Suprapubic skin (tissue), 4 donors: Measurements from ENCODE around the gene CCDC184. TPM values are rescaled to one million over a fixed set of nuclear protein-coding genes. Genes with fewer than 3 reads are reported as not detected.

Source experiments
- DNase-seq, 2 donors: peaks; one replicate each; pipeline ENCODE4 v3.0.0-alpha.2; 2019; ENCODE audit warnings: low spot score in 2 of 2
- H3K27ac ChIP-seq: fragments of 200-600 bp; sonication (generic); one replicate; pipeline ENCODE4 v1.5.1; 2019
- H3K27me3 ChIP-seq: fragments of 200-600 bp; sonication (generic); one replicate; pipeline ENCODE4 v1.5.1; 2019
- H3K36me3 ChIP-seq: fragments of 200-600 bp; sonication (generic); one replicate; pipeline ENCODE4 v1.5.1; 2019
- H3K4me1 ChIP-seq: fragments of 200-600 bp; sonication (generic); one replicate; pipeline ENCODE4 v1.5.1; 2019
- H3K4me3 ChIP-seq: fragments of 200-600 bp; sonication (generic); one replicate; pipeline ENCODE4 v1.5.1; 2019; ENCODE audit warnings: mild to moderate bottlenecking
- H3K9me3 ChIP-seq: fragments of 200-600 bp; sonication (generic); one replicate; pipeline ENCODE4 v1.5.1; 2019
- EP300 ChIP-seq: sonication (generic); formaldehyde crosslinking; IDR thresholded peaks from one replicate; pipeline ENCODE4 v1.6.1; 2017; ENCODE audit warnings: antibody characterized with exemption
- POLR2A ChIP-seq, 2 donors: fragments of 450-650 bp; IDR thresholded peaks; one replicate each; pipeline ENCODE4 v1.6.1; 2017; ENCODE audit warnings: antibody characterized with exemption in 2 of 2, mild to moderate bottlenecking in 2 of 2, moderate library complexity in 2 of 2
- POLR2AphosphoS5 ChIP-seq, 3 donors: sonication (generic); formaldehyde crosslinking; IDR thresholded peaks; one replicate each; pipeline ENCODE4 v1.6.1; 2017; ENCODE audit warnings: antibody characterized with exemption in 3 of 3
- WGBS: methylation state at CpG from one replicate; pipeline ENCODE4 v1.1.5; 2018; 5-methylcytosine and 5-hydroxymethylcytosine counted together
- total RNA-seq, 4 donors: library from RNA; depleted of rRNA; stranded (reverse); fragments of >200 nt; gene quantifications; one replicate each; pipeline ENCODE4 v1.1.0, GENCODE V29; 2016
- TF ChIP-seq, protein P1 (sequence below), 2 donors: fragments of 200-600 bp in 1 of 2; fragments of 450-650 bp in 1 of 2; sonication (generic) in 1 of 2; IDR thresholded peaks; one replicate each; pipeline ENCODE4 v1.5.1; 2016 to 2019; ENCODE audit warnings: antibody characterized with exemption in 2 of 2, mild to moderate bottlenecking in 1 of 2, moderate library complexity in 1 of 2

The CCDC184 gene
- total RNA-seq, 4 donors from 2014 or later, result 0.19 to 0.83 (median 0.60) TPM

DNA sequence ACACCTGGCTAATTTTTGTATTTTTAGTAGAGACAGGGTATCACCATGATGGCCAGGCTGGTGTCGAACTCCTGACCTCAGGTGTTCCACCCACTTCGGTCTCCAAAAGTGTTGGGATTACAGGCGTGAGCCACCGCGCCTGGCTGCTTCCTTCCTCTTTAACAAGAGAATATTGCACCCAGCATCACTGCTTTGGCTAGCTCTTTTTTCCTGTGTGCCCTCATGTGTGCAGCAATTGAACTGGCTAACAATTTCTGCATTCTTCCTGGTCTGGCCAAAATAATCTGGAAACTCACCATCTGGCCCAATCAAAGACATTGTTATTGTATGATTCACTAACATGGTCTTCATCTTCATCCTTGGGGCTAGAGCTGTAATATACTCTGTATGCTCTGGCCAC lies 23.4 kb upstream of the CCDC184 start:
- Histone ChIP-seq H3K27ac (no peak overlapping the region), H3K36me3 (no peaks in the 10 kb centered on the region), H3K9me3 (no peaks in the 10 kb centered on the region), H3K4me3 (no peak overlapping the region), H3K4me1 (peaks cover 14% of the 10 kb centered on the region), H3K27me3 (no peaks in the 10 kb centered on the region)
- 64% methylated on average over 5 of the region's 5 CpGs for WGBS
- no peak for TF ChIP-seq POLR2A (IDR thresholded peaks at IDR 0.05)
- no peak for TF ChIP-seq POLR2AphosphoS5 (IDR thresholded peaks at IDR 0.05)
- no peak for TF ChIP-seq EP300
- TF ChIP-seq, protein P1, sequence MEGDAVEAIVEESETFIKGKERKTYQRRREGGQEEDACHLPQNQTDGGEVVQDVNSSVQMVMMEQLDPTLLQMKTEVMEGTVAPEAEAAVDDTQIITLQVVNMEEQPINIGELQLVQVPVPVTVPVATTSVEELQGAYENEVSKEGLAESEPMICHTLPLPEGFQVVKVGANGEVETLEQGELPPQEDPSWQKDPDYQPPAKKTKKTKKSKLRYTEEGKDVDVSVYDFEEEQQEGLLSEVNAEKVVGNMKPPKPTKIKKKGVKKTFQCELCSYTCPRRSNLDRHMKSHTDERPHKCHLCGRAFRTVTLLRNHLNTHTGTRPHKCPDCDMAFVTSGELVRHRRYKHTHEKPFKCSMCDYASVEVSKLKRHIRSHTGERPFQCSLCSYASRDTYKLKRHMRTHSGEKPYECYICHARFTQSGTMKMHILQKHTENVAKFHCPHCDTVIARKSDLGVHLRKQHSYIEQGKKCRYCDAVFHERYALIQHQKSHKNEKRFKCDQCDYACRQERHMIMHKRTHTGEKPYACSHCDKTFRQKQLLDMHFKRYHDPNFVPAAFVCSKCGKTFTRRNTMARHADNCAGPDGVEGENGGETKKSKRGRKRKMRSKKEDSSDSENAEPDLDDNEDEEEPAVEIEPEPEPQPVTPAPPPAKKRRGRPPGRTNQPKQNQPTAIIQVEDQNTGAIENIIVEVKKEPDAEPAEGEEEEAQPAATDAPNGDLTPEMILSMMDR (IDR thresholded peaks at IDR 0.05), result no peak
- no peak for DNase-seq

DNA sequence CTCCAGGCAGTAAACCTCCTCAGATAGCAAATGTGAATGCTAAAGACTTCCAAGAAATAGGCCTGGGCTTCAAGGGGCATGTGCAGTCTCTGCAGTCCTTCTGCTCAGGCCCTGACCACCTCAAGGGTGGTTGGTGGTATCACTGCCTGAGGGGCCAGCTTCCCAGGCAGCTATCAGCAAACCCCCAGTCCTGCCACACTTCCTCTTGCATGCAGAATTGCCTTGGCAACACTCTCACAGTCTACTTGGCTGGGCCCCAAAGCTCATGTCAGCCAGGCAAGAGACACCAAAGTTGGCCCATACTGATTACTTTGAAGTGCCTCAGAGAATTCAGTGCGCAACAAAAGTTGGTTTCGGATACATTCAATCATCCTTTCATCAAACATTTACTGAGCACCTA lies 22.6 kb upstream of the CCDC184 start:
- no peak for DNase-seq
- WGBS, result 50% methylated on average over 2 of the region's 2 CpGs
- H3K4me3 ChIP-seq, result no peak overlapping the region

DNA sequence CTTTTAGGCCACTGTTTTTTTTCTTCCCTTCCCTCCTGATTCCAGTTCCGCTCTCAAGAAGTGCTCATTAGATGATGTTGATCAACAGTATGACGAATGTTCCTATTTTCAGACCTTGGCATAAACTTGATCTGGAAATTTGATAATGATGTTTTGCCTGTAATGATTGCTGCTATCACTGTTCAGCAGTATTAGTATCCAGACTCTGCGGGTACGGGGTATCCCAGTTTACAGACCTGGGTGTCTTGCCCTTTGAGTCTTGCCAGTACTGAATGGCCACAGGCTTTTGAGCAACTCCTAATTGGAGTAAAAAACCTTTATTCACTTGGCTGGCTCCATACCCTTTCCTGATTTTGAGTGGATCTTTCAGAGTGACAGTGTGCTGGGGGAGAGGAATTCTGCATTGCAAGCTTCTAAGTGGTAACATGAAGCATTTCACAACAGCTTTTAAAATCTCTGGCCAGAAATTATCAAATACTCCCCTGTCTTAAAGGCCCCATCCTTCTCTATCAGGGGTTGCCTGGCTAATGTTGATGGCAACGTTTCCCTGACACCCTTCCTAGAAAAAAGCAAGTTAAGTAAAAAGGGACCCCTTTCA lies 20.2 kb upstream of the CCDC184 start:
- DNase-seq, result no peak
- no peaks in the 10 kb centered on the region for H3K36me3 ChIP-seq
- no peak overlapping the region for H3K27ac ChIP-seq
- H3K9me3 ChIP-seq, result no peaks in the 10 kb centered on the region
- TF ChIP-seq, protein P1 (IDR thresholded peaks at IDR 0.05), result no peak
- TF ChIP-seq POLR2AphosphoS5 (IDR thresholded peaks at IDR 0.05) (no peak), EP300 (no peak), POLR2A (IDR thresholded peaks at IDR 0.05) (no peak)
- H3K4me1 ChIP-seq, result no peaks in the 10 kb centered on the region
- peaks cover 8% of the 10 kb centered on the region for H3K27me3 ChIP-seq
- no peak overlapping the region for H3K4me3 ChIP-seq
- 77% methylated on average over 5 of the region's 5 CpGs for WGBS

More for the DNA sequence above, 22.6 kb upstream of the CCDC184 start:
- no peak for TF ChIP-seq EP300
- no peak for TF ChIP-seq POLR2AphosphoS5 (IDR thresholded peaks at IDR 0.05)
- TF ChIP-seq, protein P1 (IDR thresholded peaks at IDR 0.05), result no peak
- TF ChIP-seq POLR2A (IDR thresholded peaks at IDR 0.05), result no peak
- no peaks in the 10 kb centered on the region for H3K9me3 ChIP-seq
- peaks cover 14% of the 10 kb centered on the region for H3K4me1 ChIP-seq
- no peaks in the 10 kb centered on the region for H3K36me3 ChIP-seq
- no peaks in the 10 kb centered on the region for H3K27me3 ChIP-seq
- H3K27ac ChIP-seq, result no peak overlapping the region

DNA sequence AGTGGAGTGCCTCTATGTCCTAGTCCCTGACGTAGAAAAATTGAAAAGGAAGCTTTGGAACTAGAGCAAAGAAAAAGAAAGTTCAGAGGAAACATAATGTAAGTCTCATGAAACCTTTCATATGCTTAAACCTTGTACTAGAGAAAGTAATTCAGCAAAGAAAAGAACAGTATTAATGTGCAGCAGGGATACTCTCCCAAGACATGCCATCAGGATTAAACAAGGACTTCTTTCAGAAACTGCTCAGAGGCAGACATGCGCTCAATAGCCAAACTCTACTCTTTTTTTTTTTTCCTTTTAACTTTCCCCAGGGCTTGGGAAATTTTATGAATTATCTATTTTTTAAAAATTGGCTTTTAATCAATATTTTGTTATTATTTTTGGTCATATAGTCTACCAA lies 19.0 kb upstream of the CCDC184 start:
- Histone ChIP-seq H3K36me3 (no peaks in the 10 kb centered on the region), H3K27ac (no peak overlapping the region), H3K4me3 (no peak overlapping the region), H3K9me3 (no peaks in the 10 kb centered on the region), H3K27me3 (peaks cover 8% of the 10 kb centered on the region), H3K4me1 (no peaks in the 10 kb centered on the region)
- no peak for DNase-seq
- TF ChIP-seq EP300 (no peak), POLR2AphosphoS5 (IDR thresholded peaks at IDR 0.05) (no peak), POLR2A (IDR thresholded peaks at IDR 0.05) (no peak)
- TF ChIP-seq, protein P1 (IDR thresholded peaks at IDR 0.05), result no peak
- WGBS, result 71% methylated on average over 2 of the region's 2 CpGs

DNA sequence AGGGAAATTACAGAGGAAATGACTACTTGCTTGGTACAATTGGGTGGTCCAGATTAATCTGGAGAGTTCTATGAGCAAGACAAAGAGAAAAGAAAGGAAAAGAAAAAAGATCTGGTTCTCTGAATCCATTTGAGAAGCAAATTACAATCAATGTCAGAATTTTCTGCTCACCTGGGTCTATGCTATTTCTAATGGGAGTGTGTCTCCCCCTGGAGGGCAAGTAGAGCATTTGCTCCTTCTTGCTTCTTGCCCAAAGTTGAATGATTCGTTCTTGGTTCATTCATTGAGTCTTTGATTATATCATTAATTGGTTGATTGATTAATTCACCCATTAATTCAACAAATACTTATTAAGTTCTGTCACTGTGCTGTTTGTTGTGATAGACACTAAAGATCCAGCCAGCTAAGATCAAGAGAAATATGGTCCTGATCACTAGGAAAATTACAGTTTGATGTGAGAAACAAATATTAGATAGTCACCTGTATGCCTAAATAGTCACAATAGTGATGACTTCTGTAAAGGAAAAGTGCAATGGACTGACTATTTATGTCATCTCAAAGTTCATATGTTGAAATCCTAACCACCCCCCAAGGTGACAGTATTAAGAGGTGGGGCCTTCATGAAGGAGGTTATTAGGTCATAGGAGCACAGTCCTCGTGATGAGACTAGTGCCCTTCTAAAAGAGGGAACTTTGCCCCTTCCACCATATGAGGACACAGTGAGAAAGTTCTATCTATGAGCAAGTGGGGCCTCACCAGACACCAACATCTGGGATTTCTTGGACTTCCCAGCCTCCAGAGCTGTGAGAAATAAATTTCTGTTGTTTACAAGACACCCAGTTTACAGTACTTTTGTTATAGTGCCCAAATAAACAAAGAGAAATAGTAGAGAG lies 18.1 kb upstream of the CCDC184 start:
- peaks cover 8% of the 10 kb centered on the region for H3K27me3 ChIP-seq
- no peak for DNase-seq
- H3K9me3 ChIP-seq, result no peaks in the 10 kb centered on the region
- no peaks in the 10 kb centered on the region for H3K4me1 ChIP-seq
- no peak overlapping the region for H3K27ac ChIP-seq
- no peaks in the 10 kb centered on the region for H3K36me3 ChIP-seq
- H3K4me3 ChIP-seq, result no peak overlapping the region
- WGBS, result 22% methylated on average over 2 of the region's 2 CpGs
- TF ChIP-seq, protein P1 (IDR thresholded peaks at IDR 0.05), result peak; percentile 71 to 87
- no peak for TF ChIP-seq EP300
